SK-N-SH treated with all-trans-retinoic acid at 6 μM for 48 hours (cell line): ENCODE measurements around the gene BPI.

Experiments used
- ATAC-seq: fragments of 200-7000 bp; cut with Tn5 transposase; 3 replicates; pipeline ENCODE4 v1.9.1; 2020; ENCODE audit warnings: mild to moderate bottlenecking, moderate library complexity
- ARNTL ChIP-seq: fragments of 450-650 bp; formaldehyde crosslinking; IDR thresholded peaks from 2 replicates; pipeline ENCODE4 v1.5.0; 2020; ENCODE audit warnings: low read depth, mild to moderate bottlenecking, moderate library complexity, borderline replicate concordance
- BACH2 ChIP-seq: fragments of 250-450 bp; sonication (Bioruptor Pico); IDR thresholded peaks from 2 replicates; pipeline ENCODE4 v1.9.0; 2021; ENCODE audit warnings: mild to moderate bottlenecking, borderline replicate concordance
- CSDC2 ChIP-seq: fragments of 250-450 bp; sonication (Bioruptor Pico); IDR thresholded peaks from 2 replicates; pipeline ENCODE4 v1.5.0; 2020; ENCODE audit warnings: mild to moderate bottlenecking, moderate library complexity
- GLIS3 ChIP-seq: fragments of 250-450 bp; sonication (Bioruptor Pico); IDR thresholded peaks from 2 replicates; pipeline ENCODE4 v1.5.0; 2020; ENCODE audit warnings: mild to moderate bottlenecking, moderate library complexity
- ISL1 ChIP-seq: fragments of 250-450 bp; sonication (Bioruptor Pico); IDR thresholded peaks from 2 replicates; pipeline ENCODE4 v2.1.2; 2022; ENCODE audit warnings: mild to moderate bottlenecking, moderate library complexity
- PPARA ChIP-seq: fragments of 250-450 bp; sonication (Bioruptor Pico); IDR thresholded peaks from 2 replicates; pipeline ENCODE4 v1.5.0; 2020; ENCODE audit warnings: mild to moderate bottlenecking, borderline replicate concordance
- RARB ChIP-seq: fragments of 250-450 bp; sonication (Bioruptor Pico); IDR thresholded peaks from 2 replicates; pipeline ENCODE4 v1.8.0; 2021; ENCODE audit warnings: mild to moderate bottlenecking, moderate library complexity
- SNAI2 ChIP-seq: fragments of 250-450 bp; sonication (Bioruptor Pico); IDR thresholded peaks from 2 replicates; pipeline ENCODE4 v1.5.0; 2020; ENCODE audit warnings: mild to moderate bottlenecking, moderate library complexity
- TCF4 ChIP-seq: fragments of 250-450 bp; sonication (Bioruptor Pico); IDR thresholded peaks from 2 replicates; pipeline ENCODE4 v1.8.0; 2021; ENCODE audit warnings: mild to moderate bottlenecking, moderate library complexity, borderline replicate concordance
- TOX ChIP-seq: fragments of 250-450 bp; sonication (Bioruptor Pico); IDR thresholded peaks from 2 replicates; pipeline ENCODE4 v1.8.0; 2021; ENCODE audit warnings: mild to moderate bottlenecking, moderate library complexity, borderline replicate concordance
- ZFP3 ChIP-seq: fragments of 250-450 bp; sonication (Bioruptor Pico); IDR thresholded peaks from 2 replicates; pipeline ENCODE4 v1.5.0; 2020; ENCODE audit warnings: mild to moderate bottlenecking, moderate library complexity
- ZFP30 ChIP-seq: fragments of 450-650 bp; formaldehyde crosslinking; IDR thresholded peaks from 2 replicates; pipeline ENCODE4 v1.5.0; 2022; ENCODE audit warnings: mild to moderate bottlenecking, moderate library complexity
- ZNF565 ChIP-seq: fragments of 450-650 bp; formaldehyde crosslinking; conservative IDR thresholded peaks from 2 replicates; pipeline ENCODE4 v1.5.0; 2020; ENCODE audit warnings: low read depth, mild to moderate bottlenecking, moderate library complexity
- ZNF70 ChIP-seq: fragments of 450-650 bp; formaldehyde crosslinking; IDR thresholded peaks from 2 replicates; pipeline ENCODE4 v1.5.0; 2020; ENCODE audit warnings: mild to moderate bottlenecking, moderate library complexity
- ZNF8 ChIP-seq: fragments of 450-650 bp; formaldehyde crosslinking; IDR thresholded peaks from 2 replicates; pipeline ENCODE4 v1.5.0; 2020; ENCODE audit warnings: mild to moderate bottlenecking, moderate library complexity
- TF ChIP-seq, protein P1 (sequence below): fragments of 250-450 bp; sonication (Bioruptor Pico); IDR thresholded peaks from 2 replicates; pipeline ENCODE4 v1.5.1; 2020; ENCODE audit warnings: low read depth, mild to moderate bottlenecking, moderate library complexity
- TF ChIP-seq, protein P2 (sequence below): fragments of 250-450 bp; sonication (Bioruptor Pico); IDR thresholded peaks from 2 replicates; pipeline ENCODE4 v1.5.1; 2021; ENCODE audit warnings: mild to moderate bottlenecking, moderate library complexity
- TF ChIP-seq, protein P3 (sequence below): fragments of 250-450 bp; sonication (Bioruptor Pico); IDR thresholded peaks from 2 replicates; pipeline ENCODE4 v1.8.0; 2021; ENCODE audit warnings: low read depth, mild to moderate bottlenecking, moderate library complexity, borderline replicate concordance
- TF ChIP-seq, protein P4 (sequence below): fragments of 250-450 bp; sonication (Bioruptor Pico); IDR thresholded peaks from 2 replicates; pipeline ENCODE4 v1.8.0; 2020; ENCODE audit warnings: mild to moderate bottlenecking, moderate library complexity, borderline replicate concordance
- TF ChIP-seq, protein P5 (sequence below): fragments of 250-450 bp; sonication (Bioruptor Pico); IDR thresholded peaks from 2 replicates; pipeline ENCODE4 v1.5.0; 2020; ENCODE audit warnings: mild to moderate bottlenecking, moderate library complexity

BPI gene

DNA sequence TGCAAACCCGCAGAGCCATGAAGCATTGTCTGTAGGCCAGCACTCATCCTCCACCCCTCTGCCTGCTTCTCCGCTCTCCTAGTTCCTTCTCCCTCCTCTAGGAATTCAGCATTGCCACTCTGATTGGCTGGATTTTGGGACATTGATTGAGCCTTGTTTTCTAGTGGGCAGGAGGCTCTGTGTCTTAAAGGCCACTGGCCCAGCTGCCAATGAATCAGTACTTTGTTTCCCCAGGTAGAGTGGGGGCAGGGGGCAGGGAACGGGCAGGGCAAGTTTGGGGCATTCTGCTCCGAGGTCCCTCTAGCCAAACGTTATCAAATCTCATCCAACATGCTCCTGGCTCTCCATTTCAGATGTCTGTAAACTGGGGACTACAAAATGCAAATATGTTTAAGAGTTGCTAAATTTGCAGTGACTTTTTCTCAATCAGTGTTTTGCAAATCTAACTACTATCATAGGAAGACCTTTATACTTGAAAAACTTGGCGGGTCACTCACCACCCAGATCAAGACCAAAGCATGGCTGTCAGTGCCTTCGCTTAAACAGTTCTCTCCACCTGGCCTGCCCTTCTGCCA lies 10.4 kb upstream of the BPI start (continued):
- no peak for TF ChIP-seq ARNTL (CRISPR knock-in tag)
- TF ChIP-seq, protein P1, sequence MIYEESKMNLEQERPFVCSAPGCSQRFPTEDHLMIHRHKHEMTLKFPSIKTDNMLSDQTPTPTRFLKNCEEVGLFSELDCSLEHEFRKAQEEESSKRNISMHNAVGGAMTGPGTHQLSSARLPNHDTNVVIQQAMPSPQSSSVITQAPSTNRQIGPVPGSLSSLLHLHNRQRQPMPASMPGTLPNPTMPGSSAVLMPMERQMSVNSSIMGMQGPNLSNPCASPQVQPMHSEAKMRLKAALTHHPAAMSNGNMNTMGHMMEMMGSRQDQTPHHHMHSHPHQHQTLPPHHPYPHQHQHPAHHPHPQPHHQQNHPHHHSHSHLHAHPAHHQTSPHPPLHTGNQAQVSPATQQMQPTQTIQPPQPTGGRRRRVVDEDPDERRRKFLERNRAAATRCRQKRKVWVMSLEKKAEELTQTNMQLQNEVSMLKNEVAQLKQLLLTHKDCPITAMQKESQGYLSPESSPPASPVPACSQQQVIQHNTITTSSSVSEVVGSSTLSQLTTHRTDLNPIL = no peak
- TF ChIP-seq ZFP3 (CRISPR knock-in tag) = no peak
- no peak for TF ChIP-seq ZNF8 (CRISPR knock-in tag)

DNA sequence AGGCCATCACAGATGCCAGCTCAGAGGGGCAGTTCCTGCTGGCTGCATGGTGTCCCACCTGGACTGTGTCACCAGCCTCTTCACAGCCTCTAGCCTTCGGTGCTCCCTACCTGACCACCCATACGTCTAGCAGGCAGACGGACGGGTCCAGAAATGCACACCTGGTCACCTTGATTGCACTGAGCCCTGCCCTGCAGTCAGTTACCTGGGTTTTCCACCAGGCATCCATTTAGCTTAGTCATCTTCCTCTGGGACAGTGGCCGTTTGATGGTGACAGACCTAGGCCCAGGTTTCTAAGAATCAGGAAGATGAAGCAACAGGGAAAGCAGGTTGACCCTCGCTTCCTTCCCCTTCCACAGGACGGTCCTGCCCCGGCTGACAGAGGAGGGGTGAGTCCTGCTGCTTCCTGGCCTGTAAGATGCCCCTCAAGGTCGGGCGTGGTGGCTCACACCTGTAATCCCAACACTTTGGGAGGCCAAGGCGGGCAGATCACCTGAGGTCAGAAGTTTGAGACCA lies 9.8 kb upstream of the BPI start:
- ATAC-seq = no peak
- TF ChIP-seq ZNF8 (CRISPR knock-in tag) = no peak
- TF ChIP-seq TOX (CRISPR knock-in tag) = no peak
- TF ChIP-seq CSDC2 (CRISPR knock-in tag) = no peak
- no peak for TF ChIP-seq GLIS3 (CRISPR knock-in tag)
- TF ChIP-seq, protein P2, sequence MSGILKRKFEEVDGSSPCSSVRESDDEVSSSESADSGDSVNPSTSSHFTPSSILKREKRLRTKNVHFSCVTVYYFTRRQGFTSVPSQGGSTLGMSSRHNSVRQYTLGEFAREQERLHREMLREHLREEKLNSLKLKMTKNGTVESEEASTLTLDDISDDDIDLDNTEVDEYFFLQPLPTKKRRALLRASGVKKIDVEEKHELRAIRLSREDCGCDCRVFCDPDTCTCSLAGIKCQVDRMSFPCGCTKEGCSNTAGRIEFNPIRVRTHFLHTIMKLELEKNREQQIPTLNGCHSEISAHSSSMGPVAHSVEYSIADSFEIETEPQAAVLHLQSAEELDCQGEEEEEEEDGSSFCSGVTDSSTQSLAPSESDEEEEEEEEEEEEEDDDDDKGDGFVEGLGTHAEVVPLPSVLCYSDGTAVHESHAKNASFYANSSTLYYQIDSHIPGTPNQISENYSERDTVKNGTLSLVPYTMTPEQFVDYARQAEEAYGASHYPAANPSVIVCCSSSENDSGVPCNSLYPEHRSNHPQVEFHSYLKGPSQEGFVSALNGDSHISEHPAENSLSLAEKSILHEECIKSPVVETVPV (CRISPR knock-in tag) = no peak
- TF ChIP-seq SNAI2 = no peak
- TF ChIP-seq, protein P1 = no peak
- no peak for TF ChIP-seq ZFP3 (CRISPR knock-in tag)

DNA sequence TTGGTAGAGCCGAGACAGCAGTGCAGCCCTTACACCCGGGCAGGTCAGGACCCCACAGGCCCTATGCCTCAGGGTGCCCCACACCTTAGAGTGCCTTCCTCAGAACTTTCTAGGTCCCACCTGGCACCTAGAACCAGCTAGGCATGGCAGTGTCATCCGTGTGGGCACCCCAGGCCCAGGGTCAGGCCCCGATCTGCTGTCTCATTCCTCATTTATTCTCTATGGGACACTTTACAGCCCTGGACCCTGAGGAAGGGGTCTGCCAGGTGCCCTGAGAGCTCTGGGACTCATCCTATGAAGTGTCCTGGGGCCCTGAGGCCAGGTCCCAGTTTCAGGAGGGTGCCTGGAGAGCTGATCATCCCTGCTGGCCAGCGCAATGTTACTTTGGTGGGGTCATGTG lies 8.1 kb upstream of the BPI start:
- ATAC-seq = no peak
- no peak for TF ChIP-seq ZFP30 (CRISPR knock-in tag)
- TF ChIP-seq ZNF8 (CRISPR knock-in tag) = no peak
- no peak for TF ChIP-seq BACH2 (CRISPR knock-in tag)
- TF ChIP-seq ZFP3 (CRISPR knock-in tag) = no peak
- TF ChIP-seq, protein P2 (CRISPR knock-in tag) = no peak
- TF ChIP-seq CSDC2 (CRISPR knock-in tag) = no peak
- TF ChIP-seq ZNF565 (CRISPR knock-in tag) = no peak
- TF ChIP-seq, protein P3, sequence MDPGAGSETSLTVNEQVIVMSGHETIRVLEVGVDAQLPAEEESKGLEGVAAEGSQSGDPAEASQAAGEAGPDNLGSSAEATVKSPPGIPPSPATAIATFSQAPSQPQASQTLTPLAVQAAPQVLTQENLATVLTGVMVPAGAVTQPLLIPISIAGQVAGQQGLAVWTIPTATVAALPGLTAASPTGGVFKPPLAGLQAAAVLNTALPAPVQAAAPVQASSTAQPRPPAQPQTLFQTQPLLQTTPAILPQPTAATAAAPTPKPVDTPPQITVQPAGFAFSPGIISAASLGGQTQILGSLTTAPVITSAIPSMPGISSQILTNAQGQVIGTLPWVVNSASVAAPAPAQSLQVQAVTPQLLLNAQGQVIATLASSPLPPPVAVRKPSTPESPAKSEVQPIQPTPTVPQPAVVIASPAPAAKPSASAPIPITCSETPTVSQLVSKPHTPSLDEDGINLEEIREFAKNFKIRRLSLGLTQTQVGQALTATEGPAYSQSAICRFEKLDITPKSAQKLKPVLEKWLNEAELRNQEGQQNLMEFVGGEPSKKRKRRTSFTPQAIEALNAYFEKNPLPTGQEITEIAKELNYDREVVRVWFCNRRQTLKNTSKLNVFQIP (CRISPR knock-in tag) = no peak
- TF ChIP-seq RARB (CRISPR knock-in tag) = no peak
- TF ChIP-seq ZNF70 (CRISPR knock-in tag) = no peak
- TF ChIP-seq, protein P4, sequence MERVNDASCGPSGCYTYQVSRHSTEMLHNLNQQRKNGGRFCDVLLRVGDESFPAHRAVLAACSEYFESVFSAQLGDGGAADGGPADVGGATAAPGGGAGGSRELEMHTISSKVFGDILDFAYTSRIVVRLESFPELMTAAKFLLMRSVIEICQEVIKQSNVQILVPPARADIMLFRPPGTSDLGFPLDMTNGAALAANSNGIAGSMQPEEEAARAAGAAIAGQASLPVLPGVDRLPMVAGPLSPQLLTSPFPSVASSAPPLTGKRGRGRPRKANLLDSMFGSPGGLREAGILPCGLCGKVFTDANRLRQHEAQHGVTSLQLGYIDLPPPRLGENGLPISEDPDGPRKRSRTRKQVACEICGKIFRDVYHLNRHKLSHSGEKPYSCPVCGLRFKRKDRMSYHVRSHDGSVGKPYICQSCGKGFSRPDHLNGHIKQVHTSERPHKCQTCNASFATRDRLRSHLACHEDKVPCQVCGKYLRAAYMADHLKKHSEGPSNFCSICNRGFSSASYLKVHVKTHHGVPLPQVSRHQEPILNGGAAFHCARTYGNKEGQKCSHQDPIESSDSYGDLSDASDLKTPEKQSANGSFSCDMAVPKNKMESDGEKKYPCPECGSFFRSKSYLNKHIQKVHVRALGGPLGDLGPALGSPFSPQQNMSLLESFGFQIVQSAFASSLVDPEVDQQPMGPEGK = no peak
- TF ChIP-seq TCF4 = no peak
- TF ChIP-seq, protein P5, sequence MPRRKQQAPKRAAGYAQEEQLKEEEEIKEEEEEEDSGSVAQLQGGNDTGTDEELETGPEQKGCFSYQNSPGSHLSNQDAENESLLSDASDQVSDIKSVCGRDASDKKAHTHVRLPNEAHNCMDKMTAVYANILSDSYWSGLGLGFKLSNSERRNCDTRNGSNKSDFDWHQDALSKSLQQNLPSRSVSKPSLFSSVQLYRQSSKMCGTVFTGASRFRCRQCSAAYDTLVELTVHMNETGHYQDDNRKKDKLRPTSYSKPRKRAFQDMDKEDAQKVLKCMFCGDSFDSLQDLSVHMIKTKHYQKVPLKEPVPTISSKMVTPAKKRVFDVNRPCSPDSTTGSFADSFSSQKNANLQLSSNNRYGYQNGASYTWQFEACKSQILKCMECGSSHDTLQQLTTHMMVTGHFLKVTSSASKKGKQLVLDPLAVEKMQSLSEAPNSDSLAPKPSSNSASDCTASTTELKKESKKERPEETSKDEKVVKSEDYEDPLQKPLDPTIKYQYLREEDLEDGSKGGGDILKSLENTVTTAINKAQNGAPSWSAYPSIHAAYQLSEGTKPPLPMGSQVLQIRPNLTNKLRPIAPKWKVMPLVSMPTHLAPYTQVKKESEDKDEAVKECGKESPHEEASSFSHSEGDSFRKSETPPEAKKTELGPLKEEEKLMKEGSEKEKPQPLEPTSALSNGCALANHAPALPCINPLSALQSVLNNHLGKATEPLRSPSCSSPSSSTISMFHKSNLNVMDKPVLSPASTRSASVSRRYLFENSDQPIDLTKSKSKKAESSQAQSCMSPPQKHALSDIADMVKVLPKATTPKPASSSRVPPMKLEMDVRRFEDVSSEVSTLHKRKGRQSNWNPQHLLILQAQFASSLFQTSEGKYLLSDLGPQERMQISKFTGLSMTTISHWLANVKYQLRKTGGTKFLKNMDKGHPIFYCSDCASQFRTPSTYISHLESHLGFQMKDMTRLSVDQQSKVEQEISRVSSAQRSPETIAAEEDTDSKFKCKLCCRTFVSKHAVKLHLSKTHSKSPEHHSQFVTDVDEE = no peak
- no peak for TF ChIP-seq PPARA (CRISPR knock-in tag)
- TF ChIP-seq, protein P1 = no peak
- no peak for TF ChIP-seq ISL1
